ENCODE measurements around the gene HBA2. TPM values are rescaled to one million over a fixed set of nuclear protein-coding genes. Genes with fewer than 3 reads are reported as not detected.

Gene HBA2
- total and polyA plus RNA-seq, 9 of the 15 experiments (the other 6 are each of a cell fraction or from before 2014, with no cell fraction given) = 40.4 to 853 (median 286) TPM

DNA sequence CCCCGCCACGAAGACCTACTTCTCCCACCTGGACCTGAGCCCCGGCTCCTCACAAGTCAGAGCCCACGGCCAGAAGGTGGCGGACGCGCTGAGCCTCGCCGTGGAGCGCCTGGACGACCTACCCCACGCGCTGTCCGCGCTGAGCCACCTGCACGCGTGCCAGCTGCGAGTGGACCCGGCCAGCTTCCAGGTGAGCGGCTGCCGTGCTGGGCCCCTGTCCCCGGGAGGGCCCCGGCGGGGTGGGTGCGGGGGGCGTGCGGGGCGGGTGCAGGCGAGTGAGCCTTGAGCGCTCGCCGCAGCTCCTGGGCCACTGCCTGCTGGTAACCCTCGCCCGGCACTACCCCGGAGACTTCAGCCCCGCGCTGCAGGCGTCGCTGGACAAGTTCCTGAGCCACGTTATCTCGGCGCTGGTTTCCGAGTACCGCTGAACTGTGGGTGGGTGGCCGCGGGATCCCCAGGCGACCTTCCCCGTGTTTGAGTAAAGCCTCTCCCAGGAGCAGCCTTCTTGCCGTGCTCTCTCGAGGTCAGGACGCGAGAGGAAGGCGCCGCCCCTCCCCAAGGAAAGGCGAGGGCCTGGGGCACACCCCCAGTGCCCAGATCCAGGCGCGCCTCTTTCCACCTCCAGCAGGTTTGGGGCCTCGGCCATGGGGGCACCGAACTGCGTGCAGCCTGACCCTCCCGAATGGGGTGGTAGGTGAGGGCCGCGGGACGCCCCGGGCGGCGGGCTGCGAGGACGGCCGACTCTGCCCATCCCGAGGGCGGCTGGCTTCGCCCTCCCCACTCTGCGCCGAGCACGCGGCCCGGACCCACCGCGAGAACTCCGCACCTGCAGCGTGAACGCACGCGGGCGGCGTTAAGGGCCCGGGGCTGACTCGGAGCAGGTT lies 8.2 kb downstream of the HBA2 start (continued):
- TF ChIP-seq, protein P1, sequence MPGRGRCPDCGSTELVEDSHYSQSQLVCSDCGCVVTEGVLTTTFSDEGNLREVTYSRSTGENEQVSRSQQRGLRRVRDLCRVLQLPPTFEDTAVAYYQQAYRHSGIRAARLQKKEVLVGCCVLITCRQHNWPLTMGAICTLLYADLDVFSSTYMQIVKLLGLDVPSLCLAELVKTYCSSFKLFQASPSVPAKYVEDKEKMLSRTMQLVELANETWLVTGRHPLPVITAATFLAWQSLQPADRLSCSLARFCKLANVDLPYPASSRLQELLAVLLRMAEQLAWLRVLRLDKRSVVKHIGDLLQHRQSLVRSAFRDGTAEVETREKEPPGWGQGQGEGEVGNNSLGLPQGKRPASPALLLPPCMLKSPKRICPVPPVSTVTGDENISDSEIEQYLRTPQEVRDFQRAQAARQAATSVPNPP (IDR thresholded peaks at IDR 0.05; ENCODE audit: borderline replicate concordance, insufficient read depth, insufficient read length) = no peak
- TF ChIP-seq DPF2 (IDR thresholded peaks at IDR 0.05) (peak; percentile 6; the same call in 1 of the 2 replicates), ZFPM2 (CRISPR knock-in tag; IDR thresholded peaks at IDR 0.05) (no peak), SLC30A9 (CRISPR knock-in tag; IDR thresholded peaks at IDR 0.05) (no peak), RBM25 (IDR thresholded peaks at IDR 0.05; ENCODE audit: low read depth, low read length, severe bottlenecking) (peak; percentile 99), BRD9 (IDR thresholded peaks at IDR 0.05; ENCODE audit: low read depth, partially characterized antibody) (no peak), ZNF644 (tag; IDR thresholded peaks at IDR 0.05; ENCODE audit: low read depth) (no peak), BDP1 (IDR thresholded peaks at IDR 0.05; ENCODE audit: insufficient read depth, insufficient read length) (no peak), GTF2E2 (tag; IDR thresholded peaks at IDR 0.05) (no peak), ZNF324 (CRISPR knock-in tag; IDR thresholded peaks at IDR 0.05) (no peak), XRCC3 (IDR thresholded peaks at IDR 0.05) (no peak), VEZF1 (CRISPR knock-in tag; IDR thresholded peaks at IDR 0.05) (peak; percentile 77), ADNP (tag; IDR thresholded peaks at IDR 0.05) (no peak), SMARCC2 (IDR thresholded peaks at IDR 0.05; ENCODE audit: low read depth) (no peak), TAF7 (tag; IDR thresholded peaks at IDR 0.05) (no peak), ESRRA (IDR thresholded peaks at IDR 0.05; ENCODE audit: borderline replicate concordance, low read depth) (peak; percentile 64; the same call in 1 of the 2 replicates), SMAD4 (CRISPR knock-in tag; conservative IDR thresholded peaks at IDR 0.05) (peak; percentile 84), PHTF2 (CRISPR knock-in tag; IDR thresholded peaks at IDR 0.05) (no peak), MEIS2 (IDR thresholded peaks at IDR 0.05; ENCODE audit: partially characterized antibody) (no peak), ZNF263 (CRISPR knock-in tag; IDR thresholded peaks at IDR 0.05; ENCODE audit: borderline replicate concordance) (peak; percentile 92), BRF1 (IDR thresholded peaks at IDR 0.05; ENCODE audit: borderline replicate concordance, extremely low read depth, insufficient read length) (no peak), KLF6 (CRISPR knock-in tag; IDR thresholded peaks at IDR 0.05; ENCODE audit: borderline replicate concordance) (0 out of 2 replicates have a peak, but pooled peaks have one; percentile 9), ZNF655 (CRISPR knock-in tag; IDR thresholded peaks at IDR 0.05) (no peak), ZNF143 (CRISPR knock-in tag; IDR thresholded peaks at IDR 0.05) (peak; percentile 69), MCM3 (IDR thresholded peaks at IDR 0.05) (no peak), ZNF347 (CRISPR knock-in tag; IDR thresholded peaks at IDR 0.05; ENCODE audit: low read depth) (no peak), NBN (IDR thresholded peaks at IDR 0.05; ENCODE audit: low read depth) (peak; percentile 44; the same call in 1 of the 2 replicates)
